ENCODE measurements around the gene PTPRG. TPM values are rescaled to one million over a fixed set of nuclear protein-coding genes. Genes with fewer than 3 reads are reported as not detected.
A peak's percentile ranks its signal among the peaks of the same experiment; 100 is the strongest.

The PTPRG gene
- total and polyA plus RNA-seq, 10 of the 15 experiments (the other 5 are each of a cell fraction or from before 2014, with no cell fraction given): 0.29 to 20.7 (median 1.4) TPM

- TF ChIP-seq CEBPZ (IDR thresholded peaks at IDR 0.05; ENCODE audit: low read depth, low read length) (no peak), NBN (IDR thresholded peaks at IDR 0.05) (no peak), PRDM15 (CRISPR knock-in tag; IDR thresholded peaks at IDR 0.05) (no peak), DPF2 (IDR thresholded peaks at IDR 0.05) (peak; percentile 60; the same call in 1 of the 2 replicates), MTA2 (IDR thresholded peaks at IDR 0.05; ENCODE audit: low read depth) (peak; percentile 80), JUND (IDR thresholded peaks at IDR 0.05; ENCODE audit: low read depth, low read length) (peak; percentile 27; the same call in 1 of the 2 replicates), BMI1 (IDR thresholded peaks at IDR 0.05; ENCODE audit: borderline replicate concordance) (no peak), CHD2 (IDR thresholded peaks at IDR 0.05; ENCODE audit: borderline replicate concordance, low read depth, low read length) (no peak), ATF7 (IDR thresholded peaks at IDR 0.05; ENCODE audit: low read depth) (no peak), RB1 (IDR thresholded peaks at IDR 0.05; ENCODE audit: borderline replicate concordance) (no peak)
Observed at GRCh38 chr3:62261736-62262135, 700.4 kb downstream of the PTPRG start (continued).
